NOMO-1 treated with dmso at 0.1 percent for 144 hours (cell line): ENCODE data around the gene ARPP19.
"Not testable (repeated sequence)": the region's sequence is repeated elsewhere in the genome, so short reads cannot be mapped to it uniquely, and the experiment has no call there.

Source experiments
- DNase-seq: peaks from one replicate; lab custom pipeline; 2025; ENCODE audit not compliant: unreplicated experiment; lab: John Stamatoyannopoulos, UW

Gene ARPP19

GRCh38 chr15:52515343-52515742, 53.5 kb downstream of the ARPP19 start:
- no peak for DNase-seq

GRCh38 chr15:52514482-52514881, 54.3 kb downstream of the ARPP19 start:
- no peak for DNase-seq

DNA sequence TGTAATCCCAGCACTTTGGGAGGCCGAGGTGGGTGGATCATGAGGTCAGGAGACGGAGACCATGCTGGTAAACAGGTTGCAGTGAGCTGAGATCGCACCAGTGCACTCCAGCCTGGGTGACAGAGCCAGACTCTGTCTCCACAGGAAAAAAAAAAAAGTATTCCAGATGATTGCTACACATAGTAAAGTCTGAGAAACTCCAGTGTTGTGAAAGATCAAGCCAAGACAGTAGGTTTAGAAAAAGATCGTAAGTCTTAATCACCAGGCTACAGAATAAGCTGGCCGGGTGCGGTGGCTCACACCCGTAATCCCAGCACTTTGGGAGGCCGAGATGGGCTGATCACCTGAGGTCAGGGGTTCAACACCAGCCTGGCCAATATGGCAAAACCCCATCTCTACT, 56.0 kb downstream of the ARPP19 start:
- DNase-seq, result not testable (repeated sequence)

DNA sequence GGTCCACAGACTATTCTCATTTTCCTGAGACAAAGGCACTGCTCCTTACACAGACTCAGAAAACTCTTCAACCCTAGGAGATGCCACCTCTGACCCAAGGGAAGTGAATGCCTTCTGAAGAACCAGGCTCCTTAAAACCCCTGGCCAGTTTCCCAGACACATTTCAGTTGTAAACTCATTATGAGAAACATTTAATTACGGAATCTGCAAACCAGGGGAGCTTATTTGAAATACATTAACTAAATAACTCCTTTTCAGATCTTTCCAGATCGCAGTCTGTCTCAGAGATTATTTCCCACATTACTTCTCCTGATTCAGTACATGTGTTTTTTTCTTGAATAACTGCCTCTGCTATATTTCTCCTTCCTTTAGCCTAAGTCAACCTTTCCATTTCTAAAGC, 57.7 kb downstream of the ARPP19 start:
- DNase-seq, result no peak

DNA sequence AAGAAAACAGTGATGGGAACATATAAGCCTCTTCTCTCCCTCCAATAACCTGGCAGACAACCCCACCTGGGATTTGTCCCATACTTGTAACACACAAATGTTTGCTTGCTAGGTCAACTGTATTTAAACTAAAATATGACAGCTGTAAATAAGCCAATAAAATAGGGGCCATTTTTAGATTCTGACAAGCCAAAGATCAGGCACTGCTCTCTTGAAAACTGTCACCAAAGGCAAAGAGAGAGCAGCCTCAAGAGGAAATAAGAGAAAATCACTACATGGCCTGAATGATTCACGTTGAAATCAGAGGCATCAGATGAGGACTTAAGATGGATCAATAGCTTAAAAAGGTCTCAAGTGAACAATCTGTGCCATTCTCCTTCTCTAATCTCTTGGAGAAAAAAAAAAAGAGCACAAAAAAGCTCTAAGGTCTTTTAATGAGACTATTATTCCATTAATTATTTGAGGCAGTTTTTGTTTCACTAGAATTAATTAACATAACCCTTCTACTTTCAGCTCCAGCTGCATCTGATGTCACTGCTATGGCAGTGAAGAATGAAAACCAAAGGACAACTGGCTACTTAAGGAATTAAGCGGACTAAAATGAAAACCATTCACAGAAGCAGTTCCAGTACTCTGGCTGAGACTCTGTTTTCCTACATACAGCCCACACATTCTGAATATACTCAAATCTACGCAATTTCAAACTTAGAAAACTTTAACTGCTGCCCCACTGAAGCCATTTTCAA, 59.2 kb downstream of the ARPP19 start:
- DNase-seq, result no peak

DNA sequence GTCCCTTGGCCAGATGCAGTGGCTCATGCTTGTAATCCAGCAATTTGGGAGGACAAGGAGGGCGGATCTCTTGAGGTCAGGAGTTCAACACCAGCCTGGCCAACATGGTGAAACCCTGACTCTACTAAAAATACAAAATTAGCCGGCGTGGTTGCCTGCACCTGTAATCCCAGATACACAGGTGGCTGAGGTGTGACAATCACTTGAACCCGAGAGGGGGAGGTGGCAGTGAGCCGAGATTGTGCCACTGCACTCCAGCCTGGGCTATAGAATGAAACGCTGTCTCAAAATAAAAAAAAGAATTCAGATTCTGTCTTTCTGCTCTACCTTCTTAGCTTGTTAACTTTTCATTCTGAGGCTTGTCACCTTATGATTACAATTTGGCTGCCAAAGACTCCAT, 62.3 kb downstream of the ARPP19 start:
- no peak for DNase-seq

DNA sequence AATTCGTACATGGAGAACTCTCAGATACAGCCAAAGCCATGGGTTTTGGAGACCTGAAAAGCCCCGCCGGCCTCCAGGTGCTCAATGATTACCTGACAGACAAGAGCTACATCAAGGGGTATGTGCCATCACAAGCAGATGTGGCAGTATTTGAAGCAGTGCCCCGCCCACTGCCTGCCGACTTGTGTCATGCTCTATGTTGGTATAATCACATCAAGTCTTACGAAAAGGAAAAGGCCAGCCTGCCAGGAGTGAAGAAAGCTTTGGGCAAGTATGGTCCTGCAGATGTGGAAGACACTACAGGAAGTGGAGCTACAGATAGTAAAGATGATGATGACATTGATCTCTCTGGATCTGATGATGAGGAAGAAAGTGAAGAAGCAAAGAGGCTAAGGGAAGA, 63.7 kb downstream of the ARPP19 start:
- peak; percentile 38 for DNase-seq

GRCh38 chr15:52503788-52504496, 64.9 kb downstream of the ARPP19 start:
- peak; percentile 63 for DNase-seq

DNA sequence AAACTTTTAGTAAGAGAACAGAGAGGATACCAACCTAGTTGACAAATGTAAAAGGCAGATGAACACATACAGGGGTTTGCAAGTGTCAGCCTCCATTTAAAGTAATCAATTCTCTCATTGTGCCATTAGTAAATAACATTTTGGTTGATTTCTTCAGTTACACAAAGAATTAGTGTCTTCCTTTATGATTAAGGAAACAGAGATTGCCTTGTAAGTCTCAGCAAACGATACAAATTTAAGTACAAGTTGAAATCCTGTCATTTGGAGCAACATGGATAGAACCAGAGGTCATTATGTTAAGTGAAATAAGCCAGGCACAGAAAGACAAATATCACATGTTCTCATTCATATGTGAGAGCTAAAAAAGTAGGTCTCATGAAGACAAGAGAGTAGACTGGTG, 66.2 kb downstream of the ARPP19 start:
- DNase-seq, result no peak

DNA sequence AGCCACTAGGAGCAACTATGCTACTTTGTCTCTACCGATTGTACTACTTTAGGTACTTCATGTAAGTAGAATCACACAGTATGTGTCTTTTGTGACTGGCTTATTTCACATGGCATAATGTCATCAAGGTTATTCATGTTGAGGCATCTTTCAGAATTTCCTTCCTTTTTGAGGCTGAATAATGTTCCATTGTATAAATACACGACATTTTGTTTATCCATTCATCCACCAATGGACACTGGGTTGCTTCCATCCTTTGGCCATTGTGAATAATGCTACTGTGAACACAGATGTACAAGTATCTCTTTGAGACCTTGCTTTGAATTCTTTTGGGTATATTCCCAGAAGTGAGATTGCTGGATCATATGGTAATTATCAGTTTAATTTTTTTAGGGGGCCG, 69.3 kb downstream of the ARPP19 start:
- no peak for DNase-seq

DNA sequence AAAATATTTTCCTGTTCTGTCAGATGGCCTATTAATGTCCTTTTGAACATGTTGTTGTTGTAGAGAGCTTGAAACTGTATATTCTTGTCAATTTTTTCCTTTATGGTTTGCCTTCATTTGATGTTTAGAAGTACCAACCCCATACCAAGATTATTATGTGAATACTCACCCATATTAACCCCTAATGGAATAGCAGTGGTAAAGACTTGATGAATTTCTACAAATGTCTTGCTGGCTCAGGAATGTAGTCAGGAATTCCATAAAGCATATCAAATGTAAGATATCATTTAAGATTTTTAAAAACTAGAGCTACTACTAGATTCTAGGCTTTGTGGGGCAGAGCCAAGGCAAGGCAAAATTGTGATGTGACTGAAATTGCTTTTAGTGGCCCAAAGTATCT, 70.1 kb downstream of the ARPP19 start:
- no peak for DNase-seq
